H1 (cell line): Measurements from ENCODE around the gene ADSS1.

Source experiments
- CEBPB ChIP-seq: IDR thresholded peaks from 2 replicates; pipeline ENCODE4 v1.6.1; 2012; ENCODE audit warnings: low read depth, low read length
- CTCF ChIP-seq, 3 experiments: IDR thresholded peaks; 1 replicate in 2 of 3; 2 replicates in 1 of 3; pipeline versions ENCODE4 v1.5.1 to v1.6.1; 2011; ENCODE audit warnings: low read length in 3 of 3, mild to moderate bottlenecking in 3 of 3, inconsistent platforms in 2 of 3, low read depth in 1 of 3, moderate library complexity in 1 of 3; ENCODE audit not compliant: insufficient read depth in 1 of 3; ENCODE audit errors: control extremely low read depth in 1 of 3
- EP300 ChIP-seq, 2 experiments: IDR thresholded peaks; 1 replicate in 1 of 2; 2 replicates in 1 of 2; pipeline ENCODE4 v1.6.1; 2011 to 2012; ENCODE audit warnings: low read depth in 2 of 2, low read length in 2 of 2, mild to moderate bottlenecking in 2 of 2, borderline replicate concordance in 1 of 2, inconsistent platforms in 1 of 2, moderate library complexity in 1 of 2
- GTF2F1 ChIP-seq: IDR thresholded peaks from 2 replicates; pipeline ENCODE4 v1.6.1; 2012; ENCODE audit warnings: low read depth, low read length, improper control_type of control experiment, borderline replicate concordance
- NRF1 ChIP-seq: IDR thresholded peaks from 2 replicates; pipeline ENCODE4 v1.6.1; 2011; ENCODE audit warnings: mild to moderate bottlenecking, low read depth, low read length, improper control_type of control experiment
- POLR2A ChIP-seq, 2 experiments: IDR thresholded peaks; 1 replicate in 1 of 2; 2 replicates in 1 of 2; pipeline ENCODE4 v1.6.1; 2011; ENCODE audit warnings: low read depth in 2 of 2, low read length in 2 of 2, mild to moderate bottlenecking in 2 of 2; ENCODE audit errors: control extremely low read depth in 1 of 2
- USF2 ChIP-seq: IDR thresholded peaks from 2 replicates; pipeline ENCODE4 v1.6.1; 2011; ENCODE audit warnings: low read length, improper control_type of control experiment

DNA sequence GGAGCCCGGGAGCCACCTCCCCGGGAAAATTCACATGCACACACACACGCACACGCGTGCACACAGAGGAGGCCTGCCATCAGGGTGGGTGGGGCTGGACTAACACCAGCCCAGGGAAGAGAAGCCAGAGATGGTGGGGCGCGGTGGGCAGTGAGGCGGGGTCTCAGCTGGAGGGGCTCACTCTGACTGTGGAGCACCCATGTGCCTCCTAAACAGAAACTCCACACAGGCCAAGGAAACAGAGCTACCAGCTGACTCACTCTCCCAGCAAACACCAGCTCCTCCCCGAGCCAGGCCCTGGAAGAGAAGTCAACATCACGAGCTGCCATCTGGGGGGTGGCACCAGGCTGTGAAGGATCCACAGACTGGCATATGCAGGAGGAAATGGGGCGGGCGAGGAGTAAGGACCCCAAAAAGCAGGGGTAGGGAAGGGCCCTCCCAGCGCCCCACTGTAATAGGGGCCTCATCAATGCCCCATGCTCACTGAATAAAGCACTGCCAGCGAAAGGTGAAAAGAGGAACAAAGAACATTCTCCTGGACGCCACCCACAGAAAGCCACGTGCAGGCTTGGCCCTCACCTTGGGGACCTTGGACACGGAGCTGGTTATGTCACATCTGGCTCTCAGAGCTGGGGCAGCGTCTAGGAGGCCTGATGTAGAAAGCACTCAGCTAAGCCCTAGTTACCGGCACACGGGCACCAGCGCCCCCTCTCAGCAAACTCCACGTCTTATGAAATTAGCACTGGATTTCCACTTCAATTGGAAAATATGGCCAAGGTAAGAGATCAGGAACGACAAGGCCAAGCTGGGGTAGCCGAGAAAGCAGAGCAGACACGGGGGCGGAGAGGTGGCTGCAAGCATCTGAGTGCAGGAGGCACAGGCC is 43.0 kb upstream of the ADSS1 start:
- TF ChIP-seq POLR2A (IDR thresholded peaks at IDR 0.05; ENCODE audit: control extremely low read depth in 1 of 2, low read depth in 2 of 2, low read length in 2 of 2) (no peak), CTCF (IDR thresholded peaks at IDR 0.05; ENCODE audit: control extremely low read depth in 1 of 3, insufficient read depth in 1 of 3, low read depth in 1 of 3, low read length in 3 of 3) (peak in 2 of 3 experiments; percentile 6 to 54; a peak in 1 of 4 replicates), CEBPB (no peak), GTF2F1 (no peak), EP300 (IDR thresholded peaks at IDR 0.05; ENCODE audit: borderline replicate concordance in 1 of 2, low read depth in 2 of 2, low read length in 2 of 2) (no peak), USF2 (no peak), NRF1 (no peak)
